HEK293 (cell line): ENCODE results near the gene DENND1C.

Experiments used
- GLIS2 ChIP-seq: fragments of 450-650 bp; formaldehyde crosslinking; IDR thresholded peaks from 2 replicates; pipeline ENCODE4 v1.5.1; 2016; ENCODE audit warnings: missing biosample characterization, missing genetic modification characterization
- KLF7 ChIP-seq: fragments of 450-650 bp; formaldehyde crosslinking; IDR thresholded peaks from 2 replicates; pipeline ENCODE4 v1.5.1; 2016; ENCODE audit warnings: missing biosample characterization, missing genetic modification characterization, borderline replicate concordance
- MZF1 ChIP-seq: fragments of 450-650 bp; formaldehyde crosslinking; IDR thresholded peaks from 2 replicates; pipeline ENCODE4 v1.5.1; 2017; ENCODE audit warnings: missing biosample characterization, missing genetic modification characterization, borderline replicate concordance
- OSR2 ChIP-seq: fragments of 450-650 bp; formaldehyde crosslinking; IDR thresholded peaks from 2 replicates; pipeline ENCODE4 v1.5.1; 2016; ENCODE audit warnings: missing biosample characterization, missing genetic modification characterization
- PRDM1 ChIP-seq: fragments of 450-650 bp; formaldehyde crosslinking; IDR thresholded peaks from 2 replicates; pipeline ENCODE4; 2016; ENCODE audit warnings: missing biosample characterization, missing genetic modification characterization
- SP3 ChIP-seq: fragments of 450-650 bp; formaldehyde crosslinking; IDR thresholded peaks from 2 replicates; pipeline ENCODE4 v1.5.1; 2016; ENCODE audit warnings: missing biosample characterization, missing genetic modification characterization
- TSHZ1 ChIP-seq: fragments of 450-650 bp; formaldehyde crosslinking; IDR thresholded peaks from 2 replicates; pipeline ENCODE4 v1.5.1; 2016; ENCODE audit warnings: missing biosample characterization, missing genetic modification characterization, borderline replicate concordance
- WT1 ChIP-seq: fragments of 450-650 bp; formaldehyde crosslinking; IDR thresholded peaks from 2 replicates; pipeline ENCODE4 v1.5.1; 2016; ENCODE audit warnings: missing biosample characterization, missing genetic modification characterization
- ZBTB44 ChIP-seq: fragments of 450-650 bp; IDR thresholded peaks from 2 replicates; pipeline ENCODE4 v1.5.1; 2018; ENCODE audit warnings: missing biosample characterization, mild to moderate bottlenecking, missing genetic modification characterization
- ZFHX2 ChIP-seq: fragments of 450-650 bp; formaldehyde crosslinking; conservative IDR thresholded peaks from 2 replicates; pipeline ENCODE4 v1.5.1; 2016; ENCODE audit warnings: missing biosample characterization, missing genetic modification characterization
- ZNF140 ChIP-seq: fragments of 450-650 bp; formaldehyde crosslinking; IDR thresholded peaks from 2 replicates; pipeline ENCODE4 v1.5.1; 2016; ENCODE audit warnings: missing biosample characterization, missing genetic modification characterization
- ZNF146 ChIP-seq: fragments of 450-650 bp; formaldehyde crosslinking; IDR thresholded peaks from 2 replicates; pipeline ENCODE4 v1.5.1; 2016; ENCODE audit warnings: missing biosample characterization, missing genetic modification characterization
- ZNF148 ChIP-seq: fragments of 450-650 bp; formaldehyde crosslinking; IDR thresholded peaks from 2 replicates; pipeline ENCODE4 v1.5.0; 2017; ENCODE audit warnings: missing biosample characterization, missing genetic modification characterization, borderline replicate concordance
- ZNF155 ChIP-seq: fragments of 450-650 bp; formaldehyde crosslinking; IDR thresholded peaks from 2 replicates; pipeline ENCODE4 v1.5.1; 2016; ENCODE audit warnings: missing biosample characterization, missing genetic modification characterization
- ZNF202 ChIP-seq: fragments of 450-650 bp; formaldehyde crosslinking; IDR thresholded peaks from 2 replicates; pipeline ENCODE4 v1.5.1; 2016; ENCODE audit warnings: missing biosample characterization, missing genetic modification characterization, borderline replicate concordance
- ZNF341 ChIP-seq: fragments of 450-650 bp; formaldehyde crosslinking; IDR thresholded peaks from 2 replicates; pipeline ENCODE4; 2016; ENCODE audit warnings: low read depth, missing biosample characterization, missing genetic modification characterization
- ZNF362 ChIP-seq: fragments of 450-650 bp; formaldehyde crosslinking; IDR thresholded peaks from 2 replicates; pipeline ENCODE4 v1.5.1; 2016; ENCODE audit warnings: missing biosample characterization, missing genetic modification characterization
- ZNF366 ChIP-seq: fragments of 450-650 bp; formaldehyde crosslinking; conservative IDR thresholded peaks from 2 replicates; pipeline ENCODE4 v1.5.1; 2016; ENCODE audit warnings: missing biosample characterization, missing genetic modification characterization
- ZNF391 ChIP-seq: fragments of 450-650 bp; formaldehyde crosslinking; IDR thresholded peaks from 2 replicates; pipeline ENCODE4 v1.5.1; 2016; ENCODE audit warnings: low read depth, missing biosample characterization, missing genetic modification characterization, borderline replicate concordance
- ZNF513 ChIP-seq: fragments of 450-650 bp; IDR thresholded peaks from 2 replicates; pipeline ENCODE4 v1.5.1; 2018; ENCODE audit warnings: missing biosample characterization, missing genetic modification characterization
- ZNF561 ChIP-seq: fragments of 450-650 bp; IDR thresholded peaks from 2 replicates; pipeline ENCODE4 v1.5.1; 2018; ENCODE audit warnings: missing biosample characterization, missing genetic modification characterization, borderline replicate concordance
- ZNF610 ChIP-seq: fragments of 450-650 bp; formaldehyde crosslinking; IDR thresholded peaks from 2 replicates; pipeline ENCODE4 v1.5.1; 2016; ENCODE audit warnings: missing biosample characterization, missing genetic modification characterization, borderline replicate concordance
- ZNF621 ChIP-seq: fragments of 450-650 bp; formaldehyde crosslinking; IDR thresholded peaks from 2 replicates; pipeline ENCODE4 v1.5.1; 2017; ENCODE audit warnings: missing biosample characterization, missing genetic modification characterization
- ZNF639 ChIP-seq: fragments of 450-650 bp; formaldehyde crosslinking; IDR thresholded peaks from 2 replicates; pipeline ENCODE4 v1.5.1; 2016; ENCODE audit warnings: missing biosample characterization, missing genetic modification characterization
- ZNF777 ChIP-seq: fragments of 450-650 bp; formaldehyde crosslinking; IDR thresholded peaks from 2 replicates; pipeline ENCODE4 v1.5.1; 2017; ENCODE audit warnings: missing biosample characterization, missing genetic modification characterization, borderline replicate concordance

DENND1C gene

GRCh38 chr19:6460099-6460884, 21.3 kb downstream of the DENND1C start (continued):
- TF ChIP-seq ZNF140 (no peak), WT1 (tag by site-specific recombination) (peak; percentile 35; the same call in 1 of the 2 replicates), ZNF621 (tag by site-specific recombination) (no peak), ZNF610 (no peak; the same call in 1 of the 2 replicates), GLIS2 (peak; percentile 99), PRDM1 (tag by site-specific recombination) (0 out of 2 replicates have a peak, but pooled peaks have one; percentile 4), KLF7 (tag by site-specific recombination) (peak; percentile 92; the same call in 1 of the 2 replicates), SP3 (tag by site-specific recombination) (peak; percentile 92), ZNF341 (tag by site-specific recombination) (peak; percentile 72), ZNF777 (0 out of 2 replicates have a peak, but pooled peaks have one; percentile 69), OSR2 (tag by site-specific recombination) (no peak), ZNF362 (tag by site-specific recombination) (no peak), ZNF148 (tag by site-specific recombination) (0 out of 2 replicates have a peak, but pooled peaks have one; percentile 51), ZNF561 (tag by site-specific recombination) (no peak; the same call in none of the 2 replicates), ZNF513 (tag by site-specific recombination) (no peak), ZNF155 (no peak), TSHZ1 (tag by site-specific recombination) (0 out of 2 replicates have a peak, but pooled peaks have one; percentile 20), ZNF639 (peak; percentile 92; the same call in 1 of the 2 replicates), ZNF391 (tag by site-specific recombination) (peak; percentile 93; the same call in 1 of the 2 replicates), ZBTB44 (no peak; the same call in 1 of the 2 replicates), MZF1 (tag by site-specific recombination) (no peak; the same call in 1 of the 2 replicates), ZNF202 (no peak), ZNF366 (peak; percentile 97), ZFHX2 (tag by site-specific recombination) (peak; percentile 81), ZNF146 (tag by site-specific recombination) (peak; percentile 26; the same call in 1 of the 2 replicates)
